Endothelial cell of umbilical vein (primary cell): ENCODE results near the gene SPRN. TPM values are rescaled to one million over a fixed set of nuclear protein-coding genes. Genes with fewer than 3 reads are reported as not detected.
A peak's percentile ranks its signal among the peaks of the same experiment; 100 is the strongest.

ENCODE experiments used
- BruUV-seq: library from RNA; stranded (reverse); fragments of 400-500 nt; replicated peaks from 2 replicates; lab custom pipeline; 2021; lab: Mats Ljungman, UMichigan
- CTCF ChIA-PET: fragments of 300-600, 350-600 bp; sonication (Branson Sonifier 250); formaldehyde crosslinking; loops from one replicate; lab custom pipeline; 2021; ENCODE audit warnings: antibody characterized with exemption, inconsistent platforms; lab: Charles Lee
- POLR2A ChIA-PET: fragments of 300-600, 350-600 bp; sonication (Branson Sonifier 250); formaldehyde crosslinking; loops from one replicate; lab custom pipeline; 2021; ENCODE audit warnings: antibody characterized with exemption, inconsistent platforms; lab: Charles Lee
- DNase-seq: peaks from one replicate; pipeline ENCODE4 v3.0.0-alpha.2; 2011; ENCODE audit warnings: low read depth, low spot score
- FAIRE-seq: peaks from 2 replicates; lab custom pipeline; 2011; peaks lifted over from hg19 to GRCh38; lab: Jason Lieb, UNC
- H2AFZ ChIP-seq: 2 replicates; pipeline ENCODE4 v1.6.0; 2012; ENCODE audit warnings: low read depth, low read length, control low read depth, inconsistent platforms
- H3K27ac ChIP-seq: 2 replicates; pipeline ENCODE4 v1.5.1; 2011; ENCODE audit warnings: low read depth, mild to moderate bottlenecking, control low read depth, low read length, moderate library complexity; ENCODE audit not compliant: insufficient read depth
- H3K27me3 ChIP-seq, 2 experiments: 2 replicates each; pipeline versions ENCODE4 v1.6.0 to v1.6.1; 2011; ENCODE audit warnings: low read length in 2 of 2, mixed read lengths in 1 of 2; ENCODE audit not compliant: control insufficient read depth in 2 of 2, insufficient read depth in 2 of 2
- H3K36me3 ChIP-seq, 2 experiments: 2 replicates in 1 of 2; 3 replicates in 1 of 2; pipeline ENCODE4 v1.5.1; 2011; ENCODE audit warnings: low read length in 2 of 2, mild to moderate bottlenecking in 1 of 2, moderate library complexity in 1 of 2; ENCODE audit not compliant: control insufficient read depth in 2 of 2, insufficient read depth in 2 of 2; ENCODE audit errors: extremely low read depth in 1 of 2
- H3K4me1 ChIP-seq: 3 replicates; pipeline ENCODE4 v1.5.1; 2011; ENCODE audit warnings: mild to moderate bottlenecking, low read length; ENCODE audit not compliant: control insufficient read depth, insufficient read depth; ENCODE audit errors: extremely low read depth
- H3K4me2 ChIP-seq: 2 replicates; pipeline ENCODE4 v1.6.1; 2011; ENCODE audit warnings: low read length, control low read depth, mixed read lengths; ENCODE audit not compliant: insufficient read depth
- H3K4me3 ChIP-seq, 3 experiments: fragments of 200-600 bp in 1 of 3; sonication (generic), shearing (Covaris generic) in 1 of 3; replicated peaks in 1 of 3; 2 replicates each; pipeline ENCODE4 v1.5.1; 2011 to 2016; ENCODE audit warnings: control low read depth in 3 of 3, low read length in 3 of 3, mild to moderate bottlenecking in 2 of 3, inconsistent platforms in 1 of 3, low read depth in 1 of 3, moderate library complexity in 1 of 3; ENCODE audit not compliant: insufficient read depth in 1 of 3
- H3K79me2 ChIP-seq: 2 replicates; pipeline ENCODE4 v1.6.0; 2012; ENCODE audit warnings: low read length, inconsistent platforms; ENCODE audit not compliant: control insufficient read depth, insufficient read depth
- H3K9ac ChIP-seq: replicated peaks from 2 replicates; pipeline ENCODE3; 2011; ENCODE audit warnings: low read length, control low read depth; ENCODE audit not compliant: insufficient read depth; ENCODE audit errors: extremely low read depth
- H3K9me1 ChIP-seq: replicated peaks from 3 replicates; pipeline ENCODE4 v1.6.0; 2011; ENCODE audit warnings: mild to moderate bottlenecking, low read length; ENCODE audit not compliant: control insufficient read depth, insufficient read depth; ENCODE audit errors: extremely low read depth
- H3K9me3 ChIP-seq: replicated peaks from 2 replicates; pipeline ENCODE4 v1.5.1; 2012; ENCODE audit warnings: low read length, inconsistent platforms; ENCODE audit not compliant: control insufficient read depth, insufficient read depth
- H4K20me1 ChIP-seq: replicated peaks from 2 replicates; pipeline ENCODE3; 2011; ENCODE audit warnings: mild to moderate bottlenecking, low read length; ENCODE audit not compliant: control insufficient read depth, insufficient read depth; ENCODE audit errors: extremely low read depth
- EZH2 ChIP-seq: IDR thresholded peaks from 2 replicates; pipeline ENCODE4 v1.6.1; 2012; ENCODE audit warnings: borderline replicate concordance, low read depth, mild to moderate bottlenecking, moderate library complexity, low read length, inconsistent platforms; ENCODE audit not compliant: severe bottlenecking
- FOS ChIP-seq: IDR thresholded peaks from 2 replicates; pipeline ENCODE4 v1.6.1; 2011; ENCODE audit warnings: mild to moderate bottlenecking, low read length, moderate library complexity, borderline replicate concordance; ENCODE audit not compliant: insufficient read depth
- JUN ChIP-seq: IDR thresholded peaks from 2 replicates; pipeline ENCODE4 v1.6.1; 2011; ENCODE audit warnings: borderline replicate concordance, low read depth; ENCODE audit not compliant: insufficient read length, insufficient read depth
- POLR2A ChIP-seq: IDR thresholded peaks from 2 replicates; pipeline ENCODE4 v1.6.1; 2012; ENCODE audit warnings: low read depth, mild to moderate bottlenecking, control low read depth, low read length
- POLR2AphosphoS5 ChIP-seq: IDR thresholded peaks from 2 replicates; pipeline ENCODE4 v1.6.1; 2012; ENCODE audit warnings: low read depth, mild to moderate bottlenecking, control low read depth, low read length, moderate library complexity; ENCODE audit not compliant: insufficient read depth
- dilution Hi-C: fragments of 300-500 bp; cut with MboI; formaldehyde crosslinking; loops from one replicate; pipeline ENCODE4 v1.15.0; 2019; ENCODE audit warnings: low sequenced_read_pairs; ENCODE audit not compliant: extremely low pct_ligation_motif_present
- intact Hi-C: fragments of 100-400 bp; cut with micrococcal nuclease; formaldehyde crosslinking; loops from one replicate; pipeline ENCODE4 v1.10.0; 2022
- polyA plus RNA-seq, 4 experiments: library from polyadenylated mRNA; depleted of rRNA in 3 of 4; stranded (reverse) in 3 of 4; unstranded in 1 of 4; fragments of >200 nt; gene quantifications; 2 replicates each; pipeline versions ENCODE4 v1.2.1 to v1.2.3, GENCODE V29; 2011 to 2012; ENCODE audit warnings: missing spikeins in 1 of 4
- total RNA-seq: library from RNA; stranded (reverse); gene quantifications from 2 replicates; pipeline ENCODE4 v1.2.3, GENCODE V29; 2021
- TF ChIP-seq, protein P1 (sequence below): IDR thresholded peaks from 2 replicates; pipeline ENCODE4 v1.6.1; 2011; ENCODE audit not compliant: insufficient read depth, insufficient read length

SPRN gene
- total and polyA plus RNA-seq, 2 donors (not counting 3 experiments of a cell fraction or from before 2014, with no cell fraction given): 0.13 TPM; not detected in 1

GRCh38 chr10:133381036-133381435, 43.4 kb downstream of the SPRN start:
- H3K4me2 ChIP-seq: no peak overlapping the region
- CTCF ChIA-PET: no interaction called here
- dilution Hi-C loops (no loop called here), intact Hi-C loops (no loop called here)
- no peaks in the 10 kb centered on the region for H3K9me3 ChIP-seq
- H4K20me1 ChIP-seq: no peaks in the 10 kb centered on the region
- H3K27ac ChIP-seq: no peak overlapping the region
- H3K4me1 ChIP-seq: peaks cover 8% of the 10 kb centered on the region
- no peak for TF ChIP-seq POLR2AphosphoS5
- no peak for TF ChIP-seq FOS
- H3K27me3 ChIP-seq: no peaks in the 10 kb centered on the region
- no peak for FAIRE-seq
- H2AFZ ChIP-seq: no peak overlapping the region
- no peak overlapping the region for H3K9ac ChIP-seq
- H3K4me3 ChIP-seq: no peak overlapping the region
- no peaks in the 10 kb centered on the region for H3K36me3 ChIP-seq
- POLR2A ChIA-PET: no interaction called here
- DNase-seq: no peak
- H3K79me2 ChIP-seq: no peaks in the 10 kb centered on the region
- no TSS peak for BruUV-seq
- no peaks in the 10 kb centered on the region for H3K9me1 ChIP-seq

DNA sequence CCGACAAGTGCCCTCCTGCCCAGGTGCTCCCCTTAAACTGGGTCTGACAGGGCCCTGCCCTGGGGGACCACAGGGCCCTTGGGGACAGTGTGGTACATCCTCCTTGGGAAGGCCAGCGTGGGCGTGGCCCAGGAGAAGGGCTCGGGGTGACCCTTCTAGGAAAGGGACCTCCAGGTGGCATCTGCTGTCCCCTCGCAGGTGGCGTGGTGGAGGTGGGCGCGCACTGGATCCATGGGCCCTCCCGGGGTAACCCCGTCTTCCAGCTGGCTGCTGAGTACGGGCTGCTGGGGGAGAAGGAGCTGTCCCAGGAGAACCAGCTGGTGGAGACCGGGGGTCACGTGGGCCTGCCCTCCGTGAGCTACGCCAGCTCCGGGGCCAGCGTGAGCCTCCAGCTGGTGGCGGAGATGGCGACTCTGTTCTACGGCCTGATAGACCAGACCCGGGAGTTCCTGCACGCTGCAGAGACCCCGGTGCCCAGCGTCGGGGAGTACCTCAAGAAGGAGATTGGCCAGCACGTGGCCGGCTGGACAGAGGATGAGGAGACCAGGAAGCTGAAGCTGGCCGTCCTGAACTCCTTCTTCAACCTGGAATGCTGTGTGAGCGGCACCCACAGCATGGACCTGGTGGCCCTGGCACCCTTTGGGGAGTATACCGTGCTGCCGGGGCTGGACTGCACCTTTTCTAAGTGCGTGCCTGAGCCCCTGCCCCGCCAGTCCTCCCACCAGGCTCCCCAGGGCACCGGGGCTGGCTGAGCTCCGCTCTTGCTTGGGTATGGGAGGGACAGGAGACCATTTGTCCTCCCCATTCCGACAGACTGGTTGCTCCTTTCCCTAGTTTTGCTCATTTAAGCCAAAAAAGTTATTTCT, 44.4 kb downstream of the SPRN start:
- H3K9me1 ChIP-seq: no peaks in the 10 kb centered on the region
- H3K79me2 ChIP-seq: no peaks in the 10 kb centered on the region
- no peaks in the 10 kb centered on the region for H4K20me1 ChIP-seq
- dilution Hi-C loops (no loop called here), intact Hi-C loops (no loop called here)
- no peak for FAIRE-seq
- no peak overlapping the region for H3K27ac ChIP-seq
- H3K9me3 ChIP-seq: no peaks in the 10 kb centered on the region
- TF ChIP-seq, protein P1, sequence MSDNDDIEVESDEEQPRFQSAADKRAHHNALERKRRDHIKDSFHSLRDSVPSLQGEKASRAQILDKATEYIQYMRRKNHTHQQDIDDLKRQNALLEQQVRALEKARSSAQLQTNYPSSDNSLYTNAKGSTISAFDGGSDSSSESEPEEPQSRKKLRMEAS: no peak
- TF ChIP-seq EZH2: no peak
- no peak for TF ChIP-seq POLR2A
- TF ChIP-seq JUN: no peak
- no peak for TF ChIP-seq POLR2AphosphoS5
- no peak for TF ChIP-seq FOS
- H3K27me3 ChIP-seq: no peaks in the 10 kb centered on the region
- POLR2A ChIA-PET: no interaction called here
- no peak overlapping the region for H2AFZ ChIP-seq
- no peak overlapping the region for H3K9ac ChIP-seq
- no peak overlapping the region for H3K4me2 ChIP-seq
- CTCF ChIA-PET: interaction anchor here (1.9 kb wide), 1 partner anchor 10 kb away, joined by 9 read pairs; no protein-coding TSS in a partner anchor
- no peaks in the 10 kb centered on the region for H3K36me3 ChIP-seq
- peaks cover 8% of the 10 kb centered on the region for H3K4me1 ChIP-seq
- DNase-seq: no peak
- H3K4me3 ChIP-seq: peak overlapping the region in 2 of 3 experiments; percentile 30 to 54
- no TSS peak for BruUV-seq
